Measurements from ENCODE around the gene ST8SIA1. TPM values are rescaled to one million over a fixed set of nuclear protein-coding genes. Genes with fewer than 3 reads are reported as not detected.

Gene ST8SIA1
- total RNA-seq, 2 experiments from 2014 or later: not detected

- no peak overlapping the region for H3K27ac ChIP-seq (ENCODE audit: low read depth, low read length, poor library complexity, severe bottlenecking)
- TF ChIP-seq EZH2phosphoT487 (IDR thresholded peaks at IDR 0.05; ENCODE audit: borderline replicate concordance, low read depth, low read length) (no peak), CTCF (conservative IDR thresholded peaks at IDR 0.05; ENCODE audit: low read length) (no peak)
- no peaks in the 10 kb centered on the region for H4K20me1 ChIP-seq (ENCODE audit: insufficient read depth, low read length)
- CTCF ChIA-PET (ENCODE audit: unreplicated experiment): no interaction called here
- H2AFZ ChIP-seq (ENCODE audit: low read length): no peak overlapping the region
- no peak overlapping the region for H3K4me3 ChIP-seq (ENCODE audit: low read depth, low read length, poor library complexity, severe bottlenecking)
- no TSS peak for BruUV-seq (replicated peaks)
- POLR2A ChIA-PET: no interaction called here
- no peaks in the 10 kb centered on the region for H3K9me3 ChIP-seq (ENCODE audit: low read length)
- H3K36me3 ChIP-seq (ENCODE audit: insufficient read depth, low read length): no peaks in the 10 kb centered on the region
- H3K9me2 ChIP-seq (ENCODE audit: insufficient read depth, low read length): no peaks in the 10 kb centered on the region
- H3K4me2 ChIP-seq (ENCODE audit: low read length): no peak overlapping the region
- H3K79me2 ChIP-seq (ENCODE audit: insufficient read depth, low read depth, low read length): no peaks in the 10 kb centered on the region
- no peak for DNase-seq (ENCODE audit: low spot score)
- intact Hi-C loops (cut with micrococcal nuclease; ENCODE audit: unreplicated experiment): no loop called here
- no peaks in the 10 kb centered on the region for H3K4me1 ChIP-seq (ENCODE audit: insufficient read depth, low read length, poor library complexity, severe bottlenecking)
Observed at GRCh38 chr12:22238211-22238610, 96.3 kb downstream of the ST8SIA1 start.

- TF ChIP-seq EZH2phosphoT487 (IDR thresholded peaks at IDR 0.05; ENCODE audit: borderline replicate concordance, low read depth, low read length) (no peak), CTCF (conservative IDR thresholded peaks at IDR 0.05; ENCODE audit: low read length) (no peak)
- no peaks in the 10 kb centered on the region for H3K79me2 ChIP-seq (ENCODE audit: insufficient read depth, low read depth, low read length)
- no peak overlapping the region for H3K4me2 ChIP-seq (ENCODE audit: low read length)
- ChIA-PET POLR2A (no interaction called here), CTCF (ENCODE audit: unreplicated experiment) (no interaction called here)
- H3K4me3 ChIP-seq (ENCODE audit: low read depth, low read length, poor library complexity, severe bottlenecking): no peak overlapping the region
- intact Hi-C loops (cut with micrococcal nuclease; ENCODE audit: unreplicated experiment): no loop called here
- no peak overlapping the region for H3K27ac ChIP-seq (ENCODE audit: low read depth, low read length, poor library complexity, severe bottlenecking)
- H3K9me3 ChIP-seq (ENCODE audit: low read length): no peaks in the 10 kb centered on the region
- no TSS peak for BruUV-seq (replicated peaks)
- no peaks in the 10 kb centered on the region for H3K36me3 ChIP-seq (ENCODE audit: insufficient read depth, low read length)
- H3K9me2 ChIP-seq (ENCODE audit: insufficient read depth, low read length): no peaks in the 10 kb centered on the region
- H4K20me1 ChIP-seq (ENCODE audit: insufficient read depth, low read length): no peaks in the 10 kb centered on the region
- DNase-seq (ENCODE audit: low spot score): no peak
- no peaks in the 10 kb centered on the region for H3K4me1 ChIP-seq (ENCODE audit: insufficient read depth, low read length, poor library complexity, severe bottlenecking)
- no peak overlapping the region for H2AFZ ChIP-seq (ENCODE audit: low read length)
Observed at GRCh38 chr12:22234561-22234960, 99.9 kb downstream of the ST8SIA1 start.

GRCh38 chr12:22231836-22232235, 102.7 kb downstream of the ST8SIA1 start:
- Histone ChIP-seq H3K9me3 (ENCODE audit: low read length) (no peaks in the 10 kb centered on the region), H3K4me3 (ENCODE audit: low read depth, low read length, poor library complexity, severe bottlenecking) (no peak overlapping the region), H2AFZ (ENCODE audit: low read length) (no peak overlapping the region), H3K27ac (ENCODE audit: low read depth, low read length, poor library complexity, severe bottlenecking) (no peak overlapping the region), H3K36me3 (ENCODE audit: insufficient read depth, low read length) (no peaks in the 10 kb centered on the region), H3K4me1 (ENCODE audit: insufficient read depth, low read length, poor library complexity, severe bottlenecking) (no peaks in the 10 kb centered on the region), H3K79me2 (ENCODE audit: insufficient read depth, low read depth, low read length) (no peaks in the 10 kb centered on the region), H3K9me2 (ENCODE audit: insufficient read depth, low read length) (no peaks in the 10 kb centered on the region), H3K4me2 (ENCODE audit: low read length) (no peak overlapping the region), H4K20me1 (ENCODE audit: insufficient read depth, low read length) (no peaks in the 10 kb centered on the region)
- POLR2A ChIA-PET: no interaction called here
- no TSS peak for BruUV-seq (replicated peaks)
- no peak for DNase-seq (ENCODE audit: low spot score)
- intact Hi-C loops (cut with micrococcal nuclease; ENCODE audit: unreplicated experiment): no loop called here
- CTCF ChIA-PET (ENCODE audit: unreplicated experiment): no interaction called here
- TF ChIP-seq EZH2phosphoT487 (IDR thresholded peaks at IDR 0.05; ENCODE audit: borderline replicate concordance, low read depth, low read length) (no peak), CTCF (conservative IDR thresholded peaks at IDR 0.05; ENCODE audit: low read length) (no peak)
